T47D (cell line): ENCODE results near the gene DND1.
"Not testable (repeated sequence)": the region's sequence is repeated elsewhere in the genome, so short reads cannot be mapped to it uniquely, and the experiment has no call there.

Experiments
- DNase-seq, 2 experiments: peaks; one replicate each; pipeline versions ENCODE4 v3.0.0 to v3.0.0-alpha.2; 2011 to 2012; ENCODE audit warnings: low read depth in 1 of 2, low spot score in 1 of 2
- JUND ChIP-seq: IDR thresholded peaks from 2 replicates; pipeline ENCODE4 v1.6.1; 2012; ENCODE audit warnings: low read depth
- in situ Hi-C: cut with HindIII; loops from 2 replicates; pipeline ENCODE4 v1.10.0; 2016; ENCODE audit warnings: low sequenced_read_pairs, low pct_unique_long_range_greater_than_20kb

DND1 gene

DNA sequence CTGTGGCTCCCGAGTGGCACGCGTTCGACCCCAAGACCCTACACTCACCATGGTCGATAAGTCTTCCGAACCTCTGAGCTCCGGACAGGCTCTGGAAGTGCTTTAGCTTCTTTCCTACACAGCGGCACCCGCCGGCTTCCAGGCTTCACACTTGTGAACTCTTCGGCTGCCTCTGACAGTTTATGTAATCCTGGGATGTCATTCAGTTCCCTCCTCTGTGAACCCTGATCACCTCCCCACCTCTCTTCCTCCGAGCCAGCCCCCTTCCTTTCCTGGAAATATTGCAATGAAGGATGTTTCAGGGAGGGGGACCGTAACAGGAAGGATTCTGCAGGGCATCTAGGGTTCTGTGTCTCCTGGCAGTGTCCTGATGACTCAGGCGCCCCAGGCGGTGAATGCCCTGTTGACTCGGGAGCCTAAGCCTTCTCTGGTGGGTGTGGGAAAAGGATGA lies 40.3 kb downstream of the DND1 start, which contains the start of gene CD14:
TSS of gene CD14 (minus strand) at position 155 of the 451 bp plus-strand sequence. CDS start at position 51, 104 bp downstream.
- peak in 1 of 2 experiments; percentile 61 for DNase-seq
- in situ Hi-C loops = no loop called here
- TF ChIP-seq JUND = no peak

DNA sequence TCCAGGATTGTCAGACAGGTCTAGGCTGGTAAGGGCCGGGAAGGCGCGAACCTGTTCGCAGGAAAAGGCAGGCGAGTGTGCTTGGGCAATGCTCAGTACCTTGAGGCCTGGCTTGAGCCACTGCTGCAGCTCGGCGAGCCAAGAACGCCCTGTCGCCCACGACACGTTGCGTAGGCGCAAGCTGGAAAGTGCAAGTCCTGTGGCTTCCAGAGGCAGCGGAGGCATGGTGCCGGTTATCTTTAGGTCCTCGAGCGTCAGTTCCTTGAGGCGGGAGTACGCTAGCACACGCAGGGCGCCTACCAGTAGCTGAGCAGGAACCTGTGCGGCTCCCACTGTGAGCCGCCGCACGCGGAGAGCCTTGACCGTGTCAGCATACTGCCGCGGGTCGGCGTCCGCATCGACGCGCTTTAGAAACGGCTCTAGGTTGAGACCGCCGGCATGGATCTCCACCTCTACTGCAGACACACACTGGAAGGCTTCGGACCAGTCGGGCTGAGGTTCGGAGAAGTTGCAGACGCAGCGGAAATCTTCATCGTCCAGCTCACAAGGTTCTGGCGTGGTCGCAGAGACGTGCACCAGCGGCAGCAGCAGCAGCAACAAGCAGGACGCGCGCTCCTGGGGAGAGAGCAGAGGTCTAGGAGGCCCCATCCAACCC lies 40.9 kb downstream of the DND1 start:
- in situ Hi-C loops = no loop called here
- DNase-seq = peak in 1 of 2 experiments; percentile 35
- no peak for TF ChIP-seq JUND

DNA sequence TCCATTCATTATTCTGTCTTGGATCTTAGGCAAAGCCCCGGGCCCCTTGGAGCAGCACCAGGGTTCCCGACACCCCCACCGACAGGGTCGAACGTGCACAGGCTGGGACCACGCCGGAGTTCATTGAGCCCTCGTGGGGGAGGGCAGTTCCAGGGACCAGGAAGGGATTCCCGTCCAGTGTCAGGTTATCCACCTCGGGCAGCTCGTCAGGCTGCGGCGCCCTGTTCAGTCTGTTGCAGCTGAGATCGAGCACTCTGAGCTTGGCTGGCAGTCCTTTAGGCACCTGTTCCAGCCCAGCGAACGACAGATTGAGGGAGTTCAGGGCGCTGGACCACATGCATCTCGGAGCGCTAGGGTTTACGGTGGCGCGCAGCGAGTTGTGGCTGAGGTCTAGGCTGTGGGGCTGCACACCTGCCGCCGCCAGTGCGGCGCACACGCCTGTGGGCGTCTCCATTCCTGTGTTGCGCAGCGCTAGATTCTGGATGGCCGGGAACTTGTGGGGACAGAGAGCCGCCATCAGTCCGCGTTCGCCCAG lies 41.5 kb downstream of the DND1 start:
- no peak for DNase-seq
- in situ Hi-C loops = no loop called here
- no peak for TF ChIP-seq JUND

DNA sequence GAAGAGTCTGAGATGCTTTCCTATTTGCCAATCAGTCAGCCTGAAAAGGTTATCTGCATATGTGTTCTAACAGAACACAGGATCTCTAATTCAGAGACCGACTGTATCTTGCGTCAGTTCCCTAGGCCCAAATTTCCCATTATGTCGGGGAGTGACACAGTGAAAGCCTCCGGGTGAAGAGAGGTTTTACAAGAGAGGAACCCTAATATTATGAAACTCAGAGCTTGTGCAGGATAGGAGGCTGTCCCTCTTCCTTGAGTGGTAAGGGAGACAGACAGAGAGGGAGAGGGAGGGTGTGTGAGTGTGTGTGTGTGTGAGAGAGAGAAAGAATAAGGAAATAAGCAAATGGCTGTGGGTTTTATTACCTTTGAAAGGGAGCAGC lies 42.3 kb downstream of the DND1 start:
- no peak for TF ChIP-seq JUND
- in situ Hi-C loops = no loop called here
- no peak for DNase-seq

DNA sequence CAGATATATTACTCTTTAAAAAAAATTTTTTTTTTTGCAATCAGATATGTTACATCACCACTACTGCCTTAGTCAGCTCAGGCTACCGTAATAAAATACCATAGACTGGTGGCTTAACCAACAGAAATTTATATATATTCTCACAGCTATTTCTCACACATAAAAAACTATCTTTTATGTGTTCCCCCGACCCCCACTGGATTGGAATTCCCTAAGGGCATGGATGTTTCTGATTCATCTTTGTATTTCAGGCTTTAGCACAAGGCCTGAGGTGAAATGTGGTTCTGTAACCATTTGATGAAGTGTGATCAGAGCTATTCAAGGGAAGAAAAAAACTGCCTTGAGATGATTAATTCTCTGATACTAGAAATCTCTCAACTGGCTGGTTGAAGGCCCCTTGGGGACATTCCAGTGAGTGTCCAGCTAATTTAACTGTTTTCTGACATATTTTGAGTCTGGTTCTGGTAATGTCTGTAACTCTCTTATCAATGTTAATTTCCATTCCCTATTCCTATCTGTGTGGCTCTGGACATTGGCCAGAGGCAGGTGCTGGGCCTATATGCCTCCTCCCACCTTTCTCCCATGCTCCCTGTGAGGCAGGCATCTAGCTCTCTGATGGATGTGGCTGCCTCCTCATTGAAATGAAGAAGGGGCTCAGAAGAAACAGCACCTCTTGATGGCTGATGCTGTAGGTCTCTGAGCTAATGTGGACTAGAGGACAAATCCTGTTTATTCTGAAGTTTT lies 42.9 kb downstream of the DND1 start:
- no peak for DNase-seq
- TF ChIP-seq JUND = no peak
- in situ Hi-C loops = no loop called here

DNA sequence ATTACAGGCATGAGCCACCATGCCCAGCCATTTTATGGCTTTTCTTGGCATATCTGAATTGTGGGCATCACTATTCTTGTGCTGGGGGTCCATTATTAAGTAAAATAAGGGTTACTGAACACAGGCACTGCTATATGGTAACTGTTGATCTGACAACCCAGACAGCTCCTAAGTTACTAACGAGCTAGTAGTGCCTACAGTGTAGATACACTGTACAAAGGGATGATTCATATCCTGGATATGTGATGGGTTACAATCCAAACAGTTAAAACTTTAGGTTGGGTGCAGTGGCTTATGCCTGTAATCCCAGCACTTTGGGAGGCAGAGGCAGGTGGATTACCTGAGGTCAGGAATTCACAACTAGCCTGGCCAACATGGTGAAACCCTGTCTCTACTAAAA lies 44.7 kb downstream of the DND1 start:
- no peak for TF ChIP-seq JUND
- in situ Hi-C loops = no loop called here
- DNase-seq = no peak

DNA sequence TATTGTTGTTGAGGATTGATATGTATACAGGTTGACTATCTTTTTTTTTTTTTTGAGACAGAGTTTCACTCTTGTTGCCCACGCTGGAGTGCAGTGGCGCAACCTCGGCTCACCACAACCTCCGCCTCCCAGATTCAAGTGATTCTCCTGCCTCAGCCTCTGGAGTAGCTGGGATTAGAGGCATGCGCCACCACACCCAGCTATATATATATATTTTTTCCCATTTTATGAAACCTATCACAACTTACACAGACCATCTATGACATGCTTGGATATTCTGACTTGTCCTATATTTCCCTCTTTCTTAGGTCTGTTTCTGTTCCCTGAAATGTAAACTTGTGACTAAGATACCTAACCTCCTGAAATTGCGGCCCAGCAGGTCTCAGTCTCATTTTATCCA lies 45.4 kb downstream of the DND1 start:
- no peak for DNase-seq
- in situ Hi-C loops = no loop called here
- TF ChIP-seq JUND = no peak

DNA sequence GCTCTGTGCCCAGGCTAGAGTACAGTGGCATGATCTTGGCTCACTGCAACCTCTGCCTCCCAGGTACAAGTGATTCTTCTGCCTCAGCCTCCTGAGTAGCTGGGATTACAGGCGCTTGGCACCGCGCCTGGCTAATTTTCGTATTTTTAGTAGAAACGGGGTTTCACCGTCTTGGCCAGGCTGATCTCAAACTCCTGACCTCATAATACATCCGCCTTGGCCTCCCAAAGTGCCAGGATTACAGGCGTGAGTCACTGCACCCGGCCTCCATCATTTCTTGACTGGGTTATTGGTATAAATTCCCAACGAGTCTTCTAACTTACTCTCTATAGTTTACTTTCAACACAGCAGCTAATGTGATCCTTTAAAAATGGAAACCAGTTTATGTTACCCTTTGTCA lies 48.5 kb downstream of the DND1 start:
- in situ Hi-C loops = not testable (repeated sequence)

DNA sequence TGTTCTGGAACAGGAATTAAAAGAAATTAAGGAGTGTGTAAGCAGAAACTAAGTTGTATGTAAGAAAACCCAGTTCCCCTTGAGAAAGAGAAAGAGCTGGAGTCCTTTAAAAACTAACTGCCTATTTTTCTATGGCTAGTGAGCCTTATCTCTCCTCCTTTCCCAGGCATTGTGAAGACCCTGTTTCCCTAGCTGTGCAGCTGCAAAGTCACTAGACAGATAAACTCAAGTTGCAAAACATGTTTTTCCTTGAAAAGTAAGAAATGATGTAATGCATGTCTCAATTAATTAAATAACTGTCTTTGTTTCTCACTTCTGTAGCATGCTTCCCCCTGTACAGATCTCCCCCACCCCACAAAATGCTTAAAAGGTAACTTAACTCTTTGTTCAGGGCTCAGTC lies 50.3 kb downstream of the DND1 start:
- DNase-seq, in situ Hi-C loops: not testable (repeated sequence)

More for the DNA sequence above, 48.5 kb downstream of the DND1 start:
- not testable (repeated sequence) for DNase-seq

DNA sequence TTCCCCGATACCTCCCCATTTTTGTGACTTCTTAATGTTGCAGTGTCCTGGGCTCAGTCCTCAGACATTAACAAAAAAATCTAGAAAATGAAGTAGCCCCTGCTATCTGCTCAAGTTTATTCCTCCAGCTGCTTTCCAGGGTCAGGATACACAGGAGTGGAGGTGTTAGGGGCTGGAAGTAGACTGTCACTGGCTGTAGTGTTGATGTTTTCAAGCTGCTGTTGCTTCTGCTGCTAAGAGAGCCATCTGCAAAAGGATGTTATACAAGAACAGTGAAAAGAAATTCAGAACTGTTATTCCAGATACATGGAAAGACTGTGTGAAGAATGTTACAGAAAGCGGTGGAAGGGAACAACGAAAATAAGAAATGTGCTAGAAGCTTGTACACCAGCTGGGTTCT lies 51.1 kb downstream of the DND1 start:
- no peak for TF ChIP-seq JUND
- in situ Hi-C loops = no loop called here
- no peak for DNase-seq
